ENCODE data around the gene CPSF4. TPM values are rescaled to one million over a fixed set of nuclear protein-coding genes. Genes with fewer than 3 reads are reported as not detected.

CPSF4 gene
- total and polyA plus RNA-seq, 12 donors = 12.6 to 21.7 (median 16.1) TPM

- ATAC-seq = no peak
- peak overlapping the region in 1 of 10 donors; percentile 3 for H3K27ac ChIP-seq
Observed at GRCh38 chr7:99399597-99399996, 39.1 kb upstream of the CPSF4 start.

GRCh38 chr7:99402854-99403253 lies 35.9 kb upstream of the CPSF4 start:
- no peak overlapping the region for H3K27ac ChIP-seq
- WGBS, 2 donors = 99 to 100% methylated on average over 3 of the region's 3 CpGs
- DNase-seq (no peak), ATAC-seq (no peak)
- H3K9me3 ChIP-seq = no peaks in the 10 kb centered on the region
- no peaks in the 10 kb centered on the region for H3K27me3 ChIP-seq
- no peak for TF ChIP-seq CTCF (IDR thresholded peaks at IDR 0.05)
- H3K4me1 ChIP-seq = peaks cover 9 to 41% (median 32%) of the 10 kb centered on the region in 9 donors
- H3K4me3 ChIP-seq = no peak overlapping the region
- intact Hi-C loops (cut with DNase I) = no loop called here
- H3K36me3 ChIP-seq = peaks cover 0 to 80% (median 23%) of the 10 kb centered on the region in 9 donors

More at GRCh38 chr7:99399597-99399996, 39.1 kb upstream of the CPSF4 start:
- Histone ChIP-seq H3K4me1 (peaks cover 0 to 8% (median 6%) of the 10 kb centered on the region in 9 donors), H3K4me3 (no peak overlapping the region), H3K27me3 (no peaks in the 10 kb centered on the region), H3K9me3 (no peaks in the 10 kb centered on the region), H3K36me3 (peaks cover 0 to 100% (median 33%) of the 10 kb centered on the region in 9 donors)
- no peak for DNase-seq
- intact Hi-C loops (cut with DNase I) = no loop called here
- 65 to 71% methylated on average over 6 of the region's 6 CpGs for WGBS, 2 donors
- TF ChIP-seq CTCF (IDR thresholded peaks at IDR 0.05) = no peak

- TF ChIP-seq CTCF (IDR thresholded peaks at IDR 0.05) = no peak
- Histone ChIP-seq H3K4me1 (peaks cover 9 to 42% (median 32%) of the 10 kb centered on the region in 9 donors), H3K27ac (no peak overlapping the region), H3K9me3 (no peaks in the 10 kb centered on the region), H3K4me3 (no peak overlapping the region), H3K27me3 (no peaks in the 10 kb centered on the region), H3K36me3 (peaks cover 0 to 71% (median 23%) of the 10 kb centered on the region in 9 donors)
- DNase-seq = no peak
- ATAC-seq = no peak
- WGBS, 2 donors = 95% methylated on average over 5 of the region's 5 CpGs
- intact Hi-C loops (cut with DNase I) = no loop called here
Observed at GRCh38 chr7:99403764-99404163, 35.0 kb upstream of the CPSF4 start.

- Histone ChIP-seq H3K4me1 (peaks cover 9 to 43% (median 32%) of the 10 kb centered on the region in 9 donors), H3K36me3 (peaks cover 0 to 64% (median 19%) of the 10 kb centered on the region in 9 donors), H3K27ac (no peak overlapping the region), H3K4me3 (no peak overlapping the region), H3K27me3 (no peaks in the 10 kb centered on the region), H3K9me3 (no peaks in the 10 kb centered on the region)
- no peak for TF ChIP-seq CTCF (IDR thresholded peaks at IDR 0.05)
- ATAC-seq (no peak), DNase-seq (no peak)
- intact Hi-C loops (cut with DNase I) = no loop called here
- WGBS, 2 donors = 79 to 80% methylated on average over 18 of the region's 18 CpGs
Observed at GRCh38 chr7:99404235-99404976, 34.3 kb upstream of the CPSF4 start.
